HCT116 (cell line): ENCODE results near the gene KLK15. TPM values are rescaled to one million over a fixed set of nuclear protein-coding genes. Genes with fewer than 3 reads are reported as not detected.

Experiments used
- ATAC-seq: fragments of 200-7000 bp; cut with Tn5 transposase; 2 replicates; pipeline ENCODE4 v1.9.1; 2020; ENCODE audit warnings: mild to moderate bottlenecking, moderate library complexity
- BruUV-seq: library from RNA; stranded (reverse); fragments of 400-500 nt; replicated peaks from 2 replicates; lab custom pipeline; 2021; lab: Mats Ljungman, UMichigan
- CTCF ChIA-PET: fragments of 300-600 bp; sonication (Branson Sonifier 250); formaldehyde crosslinking; loops from one replicate; lab custom pipeline; 2021; ENCODE audit warnings: antibody characterized with exemption; lab: Charles Lee
- POLR2A ChIA-PET: fragments of 300-600, 350-600 bp; sonication (Branson Sonifier 250); formaldehyde crosslinking; loops from one replicate; lab custom pipeline; 2021; ENCODE audit warnings: antibody characterized with exemption; lab: Charles Lee
- RAD21 ChIA-PET, 2 experiments: fragments of 300-600 bp; sonication (Branson Sonifier 250); formaldehyde crosslinking; loops; one replicate each; lab custom pipeline; 2023; ENCODE audit warnings: low total read pairs in 2 of 2; ENCODE audit not compliant: uncharacterized antibody in 2 of 2, unreplicated experiment in 2 of 2, low non-redundant PET in 1 of 2; lab: Charles Lee
- DNase-seq: peaks from one replicate; pipeline ENCODE4 v3.0.0-alpha.2; 2010; ENCODE audit warnings: low read depth, low spot score
- H2AFZ ChIP-seq: fragments of 200-600 bp; shearing (Covaris generic), sonication (generic); 2 replicates; pipeline ENCODE4 v1.6.1; 2017; ENCODE audit warnings: low read depth, mixed run types, mixed read lengths, antibody characterized with exemption, low read length; ENCODE audit not compliant: poor library complexity, severe bottlenecking
- H3K27ac ChIP-seq: 2 replicates; pipeline ENCODE4 v1.5.1; 2012; ENCODE audit warnings: low read depth, low read length
- H3K27me3 ChIP-seq: fragments of 200-600 bp; sonication (generic); 2 replicates; pipeline ENCODE4 v1.6.1; 2016; ENCODE audit warnings: mixed run types, low read length, mixed read lengths; ENCODE audit not compliant: insufficient read depth
- H3K36me3 ChIP-seq, 2 experiments: fragments of 200-500 bp in 1 of 2; fragments of 200-600 bp in 1 of 2; sonication (Bioruptor generic) in 1 of 2; sonication (generic) in 1 of 2; 2 replicates each; pipeline versions ENCODE4 v1.5.1 to v1.6.1; 2014 to 2016; ENCODE audit warnings: low read length in 2 of 2, inconsistent platforms in 1 of 2, mixed read lengths in 1 of 2, mixed run types in 1 of 2; ENCODE audit not compliant: insufficient read depth in 2 of 2, control insufficient read depth in 1 of 2
- H3K4me1 ChIP-seq, 2 experiments: fragments of 200-600 bp in 1 of 2; sonication (generic) in 1 of 2; 2 replicates each; pipeline versions ENCODE4 v1.5.1 to v1.6.1; 2012 to 2017; ENCODE audit warnings: low read length in 2 of 2, inconsistent platforms in 1 of 2, mild to moderate bottlenecking in 1 of 2, mixed read lengths in 1 of 2, mixed run types in 1 of 2, moderate library complexity in 1 of 2; ENCODE audit not compliant: insufficient read depth in 2 of 2, control insufficient read depth in 1 of 2
- H3K4me2 ChIP-seq: fragments of 200-600 bp; sonication (generic); 2 replicates; pipeline ENCODE4 v1.6.1; 2017; ENCODE audit warnings: mixed run types, low read length, mixed read lengths
- H3K4me3 ChIP-seq, 2 experiments: fragments of 200-600 bp in 1 of 2; sonication (generic) in 1 of 2; replicated peaks in 1 of 2; 2 replicates each; pipeline ENCODE4 v1.5.1; 2011 to 2016; ENCODE audit warnings: low read length in 2 of 2, control low read depth in 1 of 2, low read depth in 1 of 2, mild to moderate bottlenecking in 1 of 2, mixed read lengths in 1 of 2, mixed run types in 1 of 2
- H3K79me2 ChIP-seq: fragments of 200-600 bp; sonication (generic); 2 replicates; pipeline ENCODE4 v1.6.1; 2017; ENCODE audit warnings: mild to moderate bottlenecking, mixed run types, low read length, moderate library complexity, mixed read lengths; ENCODE audit not compliant: insufficient read depth
- H3K9ac ChIP-seq: fragments of 200-600 bp; sonication (generic); 2 replicates; pipeline ENCODE4 v1.6.1; 2016; ENCODE audit warnings: low read length, mixed read lengths
- H3K9me2 ChIP-seq: fragments of 200-600 bp; sonication (generic), shearing (Covaris generic); 2 replicates; pipeline ENCODE4 v1.6.1; 2017; ENCODE audit warnings: mixed run types, mild to moderate bottlenecking, moderate library complexity; ENCODE audit not compliant: insufficient read depth
- H3K9me3 ChIP-seq, 2 experiments: fragments of 200-500 bp in 1 of 2; fragments of 200-600 bp in 1 of 2; sonication (Bioruptor generic) in 1 of 2; sonication (generic) in 1 of 2; 2 replicates each; pipeline ENCODE4 v1.6.1; 2014 to 2017; ENCODE audit warnings: low read length in 2 of 2, mixed read lengths in 2 of 2, inconsistent platforms in 1 of 2, low read depth in 1 of 2, mild to moderate bottlenecking in 1 of 2, mixed run types in 1 of 2, moderate library complexity in 1 of 2; ENCODE audit not compliant: control insufficient read depth in 1 of 2, insufficient read depth in 1 of 2
- H4K20me1 ChIP-seq: fragments of 200-600 bp; sonication (generic), shearing (Covaris generic); 2 replicates; pipeline ENCODE4 v1.6.1; 2017; ENCODE audit warnings: mixed run types, mild to moderate bottlenecking, moderate library complexity; ENCODE audit not compliant: insufficient read depth
- CEBPB ChIP-seq: IDR thresholded peaks from 2 replicates; pipeline ENCODE4 v1.6.1; 2012; ENCODE audit warnings: low read depth
- MAX ChIP-seq: IDR thresholded peaks from 2 replicates; pipeline ENCODE4 v1.6.1; 2012
- REST ChIP-seq: IDR thresholded peaks from 2 replicates; pipeline ENCODE4 v1.6.1; 2012; ENCODE audit warnings: low read depth
- TCF7L2 ChIP-seq: IDR thresholded peaks from 2 replicates; pipeline ENCODE4 v1.7.0; 2011; ENCODE audit warnings: borderline replicate concordance, inconsistent platforms; ENCODE audit not compliant: insufficient read depth, insufficient read length; ENCODE audit errors: extremely low read depth
- YY1 ChIP-seq: IDR thresholded peaks from 2 replicates; pipeline ENCODE4 v1.6.1; 2011; ENCODE audit warnings: low read length, low read depth, moderate library complexity, mild to moderate bottlenecking; ENCODE audit not compliant: insufficient replicate concordance; ENCODE audit errors: extremely low read depth
- intact Hi-C: fragments of 100-400 bp; cut with micrococcal nuclease; formaldehyde crosslinking; loops from 2 replicates; pipeline ENCODE4 v1.10.0; 2022
- total RNA-seq: library from RNA; stranded (reverse); gene quantifications from one replicate; pipeline ENCODE4 v1.2.1, GENCODE V29; 2021; ENCODE audit not compliant: unreplicated experiment

KLK15 gene
- total RNA-seq, 1 experiment from 2014 or later, result not detected

- Histone ChIP-seq H3K27me3 (no peaks in the 10 kb centered on the region), H3K9me2 (no peaks in the 10 kb centered on the region), H3K9ac (no peak overlapping the region), H3K9me3 (no peaks in the 10 kb centered on the region), H3K36me3 (no peaks in the 10 kb centered on the region), H3K79me2 (peaks cover 6% of the 10 kb centered on the region), H3K4me3 (no peak overlapping the region), H4K20me1 (0 out of 2 replicates have a peak, but pooled peaks cover under 1% of the 10 kb centered on the region), H2AFZ (no peak overlapping the region), H3K4me1 (peaks cover 0 to 9% of the 10 kb centered on the region in 2 experiments; a peak in 2 of 4 replicates), H3K4me2 (no peak overlapping the region), H3K27ac (no peak overlapping the region)
- no peak for TF ChIP-seq TCF7L2
- no peak for TF ChIP-seq YY1
- TF ChIP-seq MAX, result no peak
- no peak for TF ChIP-seq CEBPB
- no peak for TF ChIP-seq REST
- intact Hi-C loops, result no loop called here
- DNase-seq (no peak), ATAC-seq (no peak)
- ChIA-PET POLR2A (no interaction called here), CTCF (no interaction called here), RAD21 (no interaction called here)
- no TSS peak for BruUV-seq
These were observed 24.5 kb downstream of the KLK15 start for GRCh38 chr19:50808856-50809255.
